Measurements from ENCODE around the gene TCF4.
"Not testable (repeated sequence)": the region's sequence is repeated elsewhere in the genome, so short reads cannot be mapped to it uniquely, and the experiment has no call there.

Gene TCF4

DNA sequence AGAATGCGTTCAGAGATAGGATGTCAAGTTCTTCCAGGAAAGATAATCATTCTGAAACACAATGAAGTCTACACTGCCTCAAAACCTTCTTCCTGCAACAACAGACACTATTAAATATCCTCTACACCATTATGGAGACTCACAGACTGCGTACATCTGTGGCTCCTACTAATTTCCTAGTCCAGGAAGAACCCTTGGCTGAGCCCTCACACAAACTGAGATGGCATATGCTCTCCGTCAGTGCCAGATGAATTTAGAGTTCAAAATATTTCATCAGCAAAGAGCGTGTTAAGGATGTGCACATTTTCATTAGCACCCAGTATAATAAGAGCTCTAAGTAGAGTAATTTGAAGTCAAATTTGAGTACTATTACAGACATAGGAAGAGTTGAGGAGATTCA, 117.2 kb downstream of the TCF4 start:
- peak overlapping the region; percentile 78 for H3K27ac Mint-ChIP-seq
- H3K36me3 Mint-ChIP-seq (ENCODE audit: low read depth): peaks cover 28% of the 10 kb centered on the region
- H3K27me3 Mint-ChIP-seq (ENCODE audit: low read depth, poor library complexity): no peaks in the 10 kb centered on the region
- DNase-seq: no peak
- peaks cover 63% of the 10 kb centered on the region for H3K4me1 Mint-ChIP-seq
- TF ChIP-seq, protein P1, sequence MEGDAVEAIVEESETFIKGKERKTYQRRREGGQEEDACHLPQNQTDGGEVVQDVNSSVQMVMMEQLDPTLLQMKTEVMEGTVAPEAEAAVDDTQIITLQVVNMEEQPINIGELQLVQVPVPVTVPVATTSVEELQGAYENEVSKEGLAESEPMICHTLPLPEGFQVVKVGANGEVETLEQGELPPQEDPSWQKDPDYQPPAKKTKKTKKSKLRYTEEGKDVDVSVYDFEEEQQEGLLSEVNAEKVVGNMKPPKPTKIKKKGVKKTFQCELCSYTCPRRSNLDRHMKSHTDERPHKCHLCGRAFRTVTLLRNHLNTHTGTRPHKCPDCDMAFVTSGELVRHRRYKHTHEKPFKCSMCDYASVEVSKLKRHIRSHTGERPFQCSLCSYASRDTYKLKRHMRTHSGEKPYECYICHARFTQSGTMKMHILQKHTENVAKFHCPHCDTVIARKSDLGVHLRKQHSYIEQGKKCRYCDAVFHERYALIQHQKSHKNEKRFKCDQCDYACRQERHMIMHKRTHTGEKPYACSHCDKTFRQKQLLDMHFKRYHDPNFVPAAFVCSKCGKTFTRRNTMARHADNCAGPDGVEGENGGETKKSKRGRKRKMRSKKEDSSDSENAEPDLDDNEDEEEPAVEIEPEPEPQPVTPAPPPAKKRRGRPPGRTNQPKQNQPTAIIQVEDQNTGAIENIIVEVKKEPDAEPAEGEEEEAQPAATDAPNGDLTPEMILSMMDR (IDR thresholded peaks at IDR 0.05): no peak
- H3K4me3 Mint-ChIP-seq: no peak overlapping the region
- no peaks in the 10 kb centered on the region for H3K9me3 Mint-ChIP-seq

DNA sequence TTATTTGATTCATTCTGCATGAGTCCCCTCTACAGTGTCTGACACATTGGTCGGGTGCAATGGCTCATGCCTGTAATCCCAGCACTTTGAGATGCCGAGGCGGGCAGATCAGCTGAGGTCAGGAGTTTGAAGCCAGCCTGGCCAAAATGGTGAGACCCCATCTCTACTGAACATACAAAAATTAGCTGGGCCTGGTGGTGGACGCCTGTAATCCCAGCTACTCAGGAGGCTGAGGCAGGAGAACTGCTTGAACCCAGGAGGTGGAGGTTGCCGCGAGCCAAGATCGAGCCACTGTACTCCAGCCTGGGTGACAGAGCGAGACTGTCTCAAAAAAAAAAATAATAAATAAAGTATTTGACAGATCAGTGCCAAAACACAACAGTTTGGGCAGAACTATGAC, 118.9 kb downstream of the TCF4 start:
- H3K27ac Mint-ChIP-seq; H3K4me3 Mint-ChIP-seq; H3K9me3 Mint-ChIP-seq; DNase-seq; H3K27me3 Mint-ChIP-seq (ENCODE audit: low read depth, poor library complexity): not testable (repeated sequence)
- Mint-ChIP-seq H3K36me3 (ENCODE audit: low read depth) (peaks cover 24% of the 10 kb centered on the region), H3K4me1 (peaks cover 72% of the 10 kb centered on the region)

DNA sequence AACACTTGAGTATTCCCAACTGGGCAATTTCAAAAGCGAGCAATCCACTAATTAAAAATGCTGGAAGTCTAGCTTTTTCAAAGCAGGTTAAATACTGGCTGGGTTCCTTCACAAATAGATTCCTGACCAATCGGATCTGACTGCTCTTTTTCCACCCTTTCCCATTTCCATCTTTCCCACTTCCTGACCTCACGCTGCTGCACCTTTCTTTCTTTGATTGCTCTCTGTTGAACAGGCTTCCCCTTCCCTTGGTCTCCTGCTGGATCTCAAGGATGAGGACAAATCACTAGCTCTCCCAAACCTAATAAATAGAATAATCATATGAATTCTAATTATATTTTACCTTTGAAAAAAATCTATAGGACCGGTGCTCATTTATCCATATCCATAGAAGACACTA, 121.2 kb downstream of the TCF4 start:
- TF ChIP-seq, protein P1 (IDR thresholded peaks at IDR 0.05): no peak

DNA sequence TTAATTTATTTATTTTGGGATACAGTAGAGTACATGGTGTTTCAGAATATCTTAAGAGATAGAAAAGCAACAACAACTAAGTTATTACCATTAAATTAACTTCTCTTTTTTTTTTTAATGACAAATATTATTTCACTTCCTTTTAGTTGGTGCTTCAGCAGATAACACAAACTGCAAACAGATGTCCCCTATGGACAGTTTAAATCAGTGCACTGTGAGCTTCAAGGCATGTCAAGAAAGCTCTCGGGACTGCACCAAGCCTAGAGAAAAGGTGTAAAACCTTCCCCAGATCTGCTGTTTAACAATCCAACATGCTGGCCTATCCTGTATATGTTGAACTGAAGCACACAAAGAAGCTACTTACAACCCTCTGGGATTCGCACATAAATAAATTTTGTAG, 122.7 kb downstream of the TCF4 start:
- TF ChIP-seq, protein P1 (IDR thresholded peaks at IDR 0.05): no peak
- no peaks in the 10 kb centered on the region for H3K27me3 Mint-ChIP-seq (ENCODE audit: low read depth, poor library complexity)
- H3K27ac Mint-ChIP-seq: peak overlapping the region; percentile 56
- H3K4me3 Mint-ChIP-seq: no peak overlapping the region
- H3K9me3 Mint-ChIP-seq: no peaks in the 10 kb centered on the region
- H3K4me1 Mint-ChIP-seq: peaks cover 90% of the 10 kb centered on the region
- no peak for DNase-seq
- peaks cover 20% of the 10 kb centered on the region for H3K36me3 Mint-ChIP-seq (ENCODE audit: low read depth)

More for the DNA sequence above, 121.2 kb downstream of the TCF4 start:
- peaks cover 24% of the 10 kb centered on the region for H3K36me3 Mint-ChIP-seq (ENCODE audit: low read depth)
- no peaks in the 10 kb centered on the region for H3K27me3 Mint-ChIP-seq (ENCODE audit: low read depth, poor library complexity)
- peaks cover 84% of the 10 kb centered on the region for H3K4me1 Mint-ChIP-seq
- no peak for DNase-seq
- H3K9me3 Mint-ChIP-seq: no peaks in the 10 kb centered on the region
- H3K4me3 Mint-ChIP-seq: no peak overlapping the region
- peak overlapping the region; percentile 21 for H3K27ac Mint-ChIP-seq

DNA sequence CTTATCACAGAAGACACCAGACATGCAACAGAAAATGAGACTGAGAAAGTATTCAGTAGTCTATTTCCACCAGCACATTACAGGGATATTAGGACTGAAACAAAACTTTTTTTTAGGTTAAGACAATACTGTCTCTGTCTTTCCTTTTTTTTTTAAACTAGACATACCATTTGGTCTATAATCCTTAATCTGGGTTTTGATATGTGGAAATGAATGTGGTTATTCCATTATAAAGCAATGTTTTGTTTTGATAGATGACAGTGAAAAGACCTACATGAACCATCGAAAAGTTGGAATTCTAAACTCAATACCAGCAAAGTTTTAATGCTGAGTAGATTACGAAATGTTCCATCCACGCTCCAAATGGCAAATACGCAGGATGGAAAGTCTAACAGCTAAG, 123.4 kb downstream of the TCF4 start:
- Mint-ChIP-seq H3K4me3 (no peak overlapping the region), H3K9me3 (no peaks in the 10 kb centered on the region), H3K27me3 (ENCODE audit: low read depth, poor library complexity) (no peaks in the 10 kb centered on the region), H3K27ac (peak overlapping the region; percentile 55), H3K4me1 (peaks cover 90% of the 10 kb centered on the region), H3K36me3 (ENCODE audit: low read depth) (peaks cover 25% of the 10 kb centered on the region)
- DNase-seq: no peak
- TF ChIP-seq, protein P1 (IDR thresholded peaks at IDR 0.05): no peak

DNA sequence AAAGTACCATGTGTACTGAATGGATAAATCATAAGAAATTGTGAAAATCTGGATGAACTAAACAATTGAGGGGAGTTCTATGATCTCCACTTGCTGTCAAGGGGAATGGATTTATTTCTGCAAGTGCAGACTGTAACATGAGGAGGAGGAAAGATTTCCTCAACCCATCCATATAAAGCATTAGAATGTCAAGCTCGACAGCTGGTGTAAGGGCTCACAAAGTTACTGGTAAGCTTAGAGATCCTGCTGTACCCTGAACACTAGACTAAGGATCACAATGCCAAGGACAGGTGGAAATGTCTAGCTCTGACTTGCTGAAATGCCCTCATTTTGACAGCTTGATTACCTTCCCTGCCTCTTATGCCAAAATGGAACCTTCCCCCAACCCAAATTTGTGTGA, 125.3 kb downstream of the TCF4 start:
- peaks cover 18% of the 10 kb centered on the region for H3K36me3 Mint-ChIP-seq (ENCODE audit: low read depth)
- peak overlapping the region; percentile 29 for H3K27ac Mint-ChIP-seq
- H3K4me3 Mint-ChIP-seq: no peak overlapping the region
- peaks cover 90% of the 10 kb centered on the region for H3K4me1 Mint-ChIP-seq
- no peaks in the 10 kb centered on the region for H3K9me3 Mint-ChIP-seq
- H3K27me3 Mint-ChIP-seq (ENCODE audit: low read depth, poor library complexity): no peaks in the 10 kb centered on the region
- TF ChIP-seq, protein P1 (IDR thresholded peaks at IDR 0.05): no peak
- no peak for DNase-seq
